GM19351 (cell line): ENCODE data around the gene TANC1.

ENCODE experiments used
- ATAC-seq: cut with Tn5 transposase; IDR thresholded peaks from one replicate; pipeline ENCODE4 v1.9.1; 2021; ENCODE audit warnings: mild to moderate bottlenecking, moderate library complexity; ENCODE audit not compliant: unreplicated experiment

TANC1 gene

DNA sequence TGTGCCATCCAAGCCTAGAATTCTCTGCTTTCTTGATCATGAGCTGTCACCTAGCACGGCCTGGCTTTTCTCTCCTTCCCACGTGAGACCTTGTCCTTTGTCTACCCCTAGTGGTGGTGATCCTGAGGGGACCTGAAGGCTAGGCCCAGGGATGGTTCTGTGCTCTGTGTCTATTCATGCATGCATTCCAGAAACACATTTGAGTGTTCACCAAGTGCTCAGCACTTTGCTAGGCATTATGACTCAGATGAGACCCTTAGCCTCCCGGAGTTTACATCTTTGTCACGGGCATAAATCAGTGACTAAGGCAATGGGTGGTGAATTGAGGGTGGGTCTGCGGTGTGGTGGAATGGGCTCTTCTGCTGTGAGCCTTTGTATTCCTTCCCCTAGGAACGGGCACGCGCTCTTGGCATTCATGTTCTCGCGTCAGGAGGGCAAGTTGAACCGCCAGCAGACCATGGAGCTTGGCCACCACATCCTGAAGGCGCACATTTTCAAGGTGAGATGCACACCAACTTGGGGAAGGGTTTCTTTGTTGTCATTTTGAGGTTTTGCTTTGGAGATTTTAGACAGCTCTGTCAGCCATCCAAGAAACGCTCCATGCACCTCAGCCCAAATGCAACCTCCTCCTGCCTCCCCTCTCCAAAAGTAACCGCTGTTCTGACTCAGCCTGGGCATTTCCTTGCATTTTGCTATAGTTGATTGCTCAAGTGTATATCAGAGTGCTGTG, 217.1 kb downstream of the TANC1 start:
- peak; percentile 68 for ATAC-seq

GRCh38 chr2:159186462-159186861, 218.0 kb downstream of the TANC1 start:
- peak; percentile 35 for ATAC-seq

- no peak for ATAC-seq
These were observed 218.7 kb downstream of the TANC1 start for GRCh38 chr2:159187106-159187505.

DNA sequence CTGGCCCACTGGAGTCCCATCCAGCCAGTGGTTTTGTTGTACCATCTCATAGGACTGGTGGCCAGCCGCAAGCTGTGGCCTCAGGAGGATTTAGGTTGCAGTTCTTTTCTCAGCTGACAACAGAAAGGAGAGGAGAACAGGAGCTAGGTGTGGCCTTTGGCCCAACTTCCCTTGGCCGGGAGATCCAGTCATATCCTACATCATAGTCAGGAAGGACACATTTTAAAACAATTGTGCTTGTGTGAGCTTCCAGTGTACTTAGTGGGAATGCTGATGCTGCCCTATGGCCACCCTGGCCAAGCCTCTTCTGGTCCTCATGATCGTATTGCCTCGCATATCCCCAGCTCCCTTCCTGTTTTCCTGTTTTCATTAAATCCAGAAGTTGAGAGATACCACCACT, 220.0 kb downstream of the TANC1 start:
- ATAC-seq = no peak

DNA sequence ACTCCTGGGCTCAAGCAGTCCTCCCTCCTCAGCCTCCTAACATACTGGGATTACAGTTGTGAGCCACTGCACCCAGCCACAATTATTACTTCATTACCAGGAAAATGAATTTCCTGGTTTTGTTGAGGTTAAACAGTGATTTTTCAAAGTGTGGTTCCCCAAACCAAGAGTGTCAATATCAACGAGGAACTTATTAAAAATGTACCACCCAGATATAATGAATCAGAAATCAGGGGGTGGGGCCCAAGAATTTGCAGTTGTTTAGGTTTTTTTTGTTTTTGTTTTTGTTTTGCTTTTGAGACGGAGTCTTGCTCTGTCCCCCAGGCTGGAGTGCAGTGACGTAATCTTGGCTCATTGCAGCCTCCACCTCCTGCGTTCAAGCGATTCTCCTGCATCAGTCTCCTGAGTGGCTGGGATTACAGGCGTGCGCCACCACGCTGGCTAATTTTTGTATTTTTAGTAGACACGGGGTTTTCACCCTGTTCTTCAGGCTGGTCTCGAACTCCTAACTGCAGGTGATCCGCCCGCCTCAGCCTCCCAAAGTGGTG, 224.0 kb downstream of the TANC1 start:
- ATAC-seq = no peak

GRCh38 chr2:159193791-159194190, 225.4 kb downstream of the TANC1 start:
- ATAC-seq = no peak

DNA sequence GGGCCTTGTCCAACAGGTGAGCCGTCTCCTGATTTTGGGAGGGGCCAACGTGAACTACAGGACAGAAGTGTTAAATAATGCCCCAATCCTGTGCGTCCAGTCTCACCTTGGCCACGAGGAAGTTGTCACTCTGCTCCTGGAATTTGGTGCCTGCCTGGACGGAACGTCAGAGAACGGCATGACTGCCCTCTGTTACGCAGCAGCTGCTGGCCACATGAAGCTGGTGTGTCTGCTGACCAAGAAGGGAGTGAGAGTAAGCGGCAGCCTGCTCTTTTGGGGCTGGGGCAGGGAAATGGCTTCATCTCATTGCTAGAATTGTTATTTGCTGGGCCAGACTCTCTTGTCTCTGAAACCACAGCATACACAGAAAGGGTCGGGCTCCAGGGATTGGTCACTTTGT, 225.8 kb downstream of the TANC1 start:
- no peak for ATAC-seq

- ATAC-seq = no peak
These were observed 227.3 kb downstream of the TANC1 start for GRCh38 chr2:159195697-159196096.

- ATAC-seq = no peak
These were observed 228.0 kb downstream of the TANC1 start for GRCh38 chr2:159196393-159196925.

- no peak for ATAC-seq
These were observed 230.8 kb downstream of the TANC1 start for GRCh38 chr2:159199236-159199635.

DNA sequence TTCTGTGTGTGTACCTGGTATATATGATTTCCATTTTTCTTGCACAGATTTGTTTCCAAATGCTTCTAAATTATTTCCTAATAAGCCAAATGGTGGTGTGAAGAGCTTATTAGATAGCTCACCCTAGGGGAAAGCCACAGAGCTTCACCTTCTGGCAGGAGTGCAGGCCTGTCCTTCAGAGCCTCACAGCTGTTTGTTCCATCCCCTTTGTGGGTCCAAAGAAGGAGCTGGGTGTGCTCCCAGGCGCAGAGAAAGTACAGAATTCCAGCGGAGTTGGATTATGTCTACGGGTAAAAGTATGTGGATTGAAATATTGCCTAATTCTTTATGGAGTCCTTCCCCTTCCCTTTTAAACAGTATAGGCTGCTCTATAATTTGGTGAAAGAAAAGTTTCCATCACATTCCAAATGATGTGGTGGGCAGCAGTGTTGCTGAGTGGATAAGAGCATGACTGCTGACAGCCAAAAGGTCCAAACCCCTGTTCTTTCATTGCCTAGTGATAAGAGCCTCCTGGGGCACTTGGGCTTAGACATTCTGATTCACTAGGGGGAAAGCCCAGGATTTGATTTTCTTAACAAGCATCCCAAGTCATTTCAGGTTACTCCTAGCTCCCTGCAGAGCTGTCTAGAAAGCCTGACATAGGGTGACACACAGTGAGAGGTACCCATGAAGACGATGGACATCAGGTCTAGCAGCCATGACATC, 231.5 kb downstream of the TANC1 start:
- ATAC-seq = no peak

DNA sequence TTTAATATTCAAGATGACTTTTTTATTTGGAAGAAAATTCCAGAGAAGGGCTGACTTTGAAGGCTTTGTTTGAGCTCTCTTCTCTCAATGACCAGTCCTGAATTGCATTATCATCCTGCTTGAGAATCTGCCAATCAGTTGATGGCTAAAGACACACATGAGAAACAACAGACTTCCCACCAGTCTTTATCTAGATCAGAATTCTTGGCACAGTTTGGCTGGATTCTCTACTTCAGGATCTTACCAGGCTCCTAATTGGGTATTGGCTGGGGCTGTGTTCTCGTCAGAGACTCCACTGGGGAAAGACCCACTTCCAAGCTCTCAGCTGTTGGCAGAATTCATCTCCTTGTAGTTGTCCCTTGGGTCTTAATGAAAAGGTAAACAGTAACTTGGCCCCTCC, 232.1 kb downstream of the TANC1 start:
- no peak for ATAC-seq

- ATAC-seq = peak; percentile 99
These were observed 233.1 kb downstream of the TANC1 start for GRCh38 chr2:159201360-159202063.

DNA sequence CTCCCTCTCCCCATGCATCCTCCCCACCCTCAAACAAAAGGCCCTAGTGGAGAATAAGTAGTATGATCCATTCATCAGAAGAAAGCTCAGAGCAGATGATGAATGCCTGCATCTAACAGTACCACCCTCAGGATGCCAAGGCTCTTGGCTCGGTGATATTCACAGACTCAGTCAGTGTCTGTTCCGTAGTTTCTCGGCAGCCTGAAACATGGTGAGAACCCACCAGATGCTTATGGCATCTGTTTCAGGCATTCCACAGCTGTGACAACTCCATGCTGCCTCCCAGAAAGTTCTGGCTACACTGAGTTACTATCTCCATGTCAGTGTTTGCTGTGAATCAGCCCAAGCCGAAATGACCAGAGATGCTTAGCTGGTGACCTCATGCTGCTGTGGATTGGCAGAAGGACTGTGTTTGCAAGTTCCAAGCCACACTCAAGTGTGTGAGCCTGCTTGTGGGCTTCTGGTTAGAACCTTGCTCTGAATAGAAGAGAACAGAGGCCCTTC, 234.2 kb downstream of the TANC1 start:
- no peak for ATAC-seq

- ATAC-seq = no peak
These were observed 236.1 kb downstream of the TANC1 start for GRCh38 chr2:159204381-159205144.

DNA sequence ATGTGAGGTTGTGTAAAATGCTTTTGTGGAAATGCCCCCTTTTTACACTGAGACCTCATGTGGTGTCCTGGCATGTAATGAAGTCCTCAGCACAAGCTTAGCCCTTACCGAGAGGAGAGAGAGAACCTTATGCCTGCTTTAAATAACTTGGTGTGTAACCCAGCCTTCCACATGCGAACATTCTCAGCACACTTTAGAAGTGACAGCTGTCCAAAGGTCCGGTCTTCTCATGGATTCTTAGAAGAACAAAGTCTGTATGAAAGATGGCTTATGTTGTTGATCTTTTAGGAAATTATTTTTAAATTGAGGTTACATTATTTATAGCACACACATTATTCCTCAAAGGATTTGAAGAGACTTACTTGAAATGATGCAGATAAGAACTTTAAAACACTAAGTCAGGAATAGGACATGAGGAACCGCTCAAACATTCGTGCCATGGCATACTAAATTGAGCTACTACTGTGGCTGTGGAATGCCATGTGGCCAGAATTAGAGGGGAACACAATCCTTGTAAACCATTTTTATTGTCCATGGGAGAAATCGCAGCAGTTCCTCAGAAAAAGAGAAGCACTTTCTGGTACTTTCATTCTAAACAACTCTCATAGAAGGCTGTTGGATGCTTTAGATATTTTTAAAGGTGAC, 238.4 kb downstream of the TANC1 start:
- no peak for ATAC-seq

DNA sequence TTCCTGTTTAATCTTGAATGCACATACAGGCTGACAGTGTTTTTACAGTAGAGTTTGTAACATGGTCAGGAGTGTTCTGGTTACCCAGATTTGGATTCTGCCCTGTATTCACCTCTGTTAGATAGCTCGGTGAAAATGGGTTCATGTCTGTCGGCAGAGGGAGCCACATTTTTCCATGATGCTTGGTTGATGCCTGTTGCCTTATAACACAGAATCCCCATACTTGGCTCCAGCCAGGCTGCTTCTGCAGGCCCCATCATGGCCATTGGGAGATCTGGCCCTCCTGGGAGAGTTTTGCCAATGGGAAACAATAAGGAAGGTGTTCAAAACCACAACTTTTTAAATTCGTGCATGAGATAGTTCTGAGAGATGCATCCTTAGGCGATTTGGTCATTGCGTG, 240.0 kb downstream of the TANC1 start:
- no peak for ATAC-seq

DNA sequence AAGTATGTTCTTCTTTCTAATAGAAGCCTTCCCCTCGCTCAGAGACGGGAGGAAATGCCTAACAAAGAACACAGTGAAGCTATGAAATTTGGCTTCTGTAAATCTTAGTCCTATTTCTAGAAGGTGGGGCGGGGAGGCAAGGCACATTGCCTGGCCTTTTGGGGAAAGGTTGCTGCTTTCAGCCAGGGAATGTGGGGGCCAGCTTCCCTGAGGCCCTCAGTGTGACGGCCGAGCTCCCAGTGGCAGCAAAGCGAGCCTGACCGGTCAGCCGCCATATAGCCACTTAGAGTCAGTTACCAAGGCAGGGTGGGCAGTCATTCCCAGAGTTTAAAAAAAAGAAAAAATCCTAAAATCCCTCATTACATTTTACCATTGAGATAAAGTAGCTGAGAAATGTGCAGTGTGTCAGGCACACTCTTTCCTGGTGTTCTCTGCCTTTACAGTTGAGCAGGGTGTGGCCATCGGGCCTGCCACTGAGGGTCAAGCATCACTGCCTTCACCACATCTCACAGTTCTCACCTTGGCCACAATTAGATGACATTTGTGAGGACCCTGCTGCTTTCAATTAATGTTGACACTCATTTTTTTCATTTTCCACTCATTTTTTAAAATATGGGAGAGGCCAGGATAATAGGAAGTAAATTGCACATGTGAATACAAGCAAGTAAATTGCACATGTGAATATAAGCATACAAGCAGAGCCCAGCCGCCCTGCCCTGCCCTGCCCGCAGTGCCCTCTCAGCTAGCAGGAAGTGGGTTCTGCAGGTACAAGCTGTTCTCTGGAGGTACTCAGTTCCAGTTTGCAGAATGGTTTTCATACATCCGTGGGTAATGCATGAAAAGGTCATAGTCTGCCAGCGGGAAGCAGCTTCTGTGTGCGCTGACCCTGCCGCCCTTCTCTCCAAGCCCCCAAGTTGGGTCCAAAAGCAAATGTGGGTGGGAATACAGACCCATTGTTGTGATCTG, 241.2 kb downstream of the TANC1 start:
- peak; percentile 86 for ATAC-seq
